ENCODE results near the gene IL6R. TPM values are rescaled to one million over a fixed set of nuclear protein-coding genes. Genes with fewer than 3 reads are reported as not detected.
A peak's percentile ranks its signal among the peaks of the same experiment; 100 is the strongest.

IL6R gene
- total RNA-seq, 2 donors from 2014 or later = 31.7 to 38.2 TPM

- H3K9me3 ChIP-seq = no peaks in the 10 kb centered on the region
- H3K27ac ChIP-seq = no peak overlapping the region
- H3K4me1 ChIP-seq = no peaks in the 10 kb centered on the region
- no peak overlapping the region for H3K4me3 ChIP-seq
- intact Hi-C loops (cut with DNase I) = loop anchor here (10.0 kb wide), 1 partner anchor 134 kb away; no protein-coding TSS in a partner anchor
- H3K27me3 ChIP-seq = no peaks in the 10 kb centered on the region
- no peaks in the 10 kb centered on the region for H3K36me3 ChIP-seq
- DNase-seq = no peak
- H3K9ac ChIP-seq (ENCODE audit: low read depth in 2 of 2, low read length in 2 of 2) = no peak overlapping the region
- TF ChIP-seq CTCF (IDR thresholded peaks at IDR 0.05) = no peak
Observed at GRCh38 chr1:154468535-154469250, 63.5 kb downstream of the IL6R start.

- TF ChIP-seq CTCF (IDR thresholded peaks at IDR 0.05) = no peak
- H3K4me3 ChIP-seq = no peak overlapping the region
- no peak for DNase-seq
- no peak overlapping the region for H3K27ac ChIP-seq
- no peaks in the 10 kb centered on the region for H3K27me3 ChIP-seq
- no peaks in the 10 kb centered on the region for H3K4me1 ChIP-seq
- H3K9ac ChIP-seq (ENCODE audit: low read depth in 2 of 2, low read length in 2 of 2) = no peak overlapping the region
- intact Hi-C loops (cut with DNase I) = loop anchor here (10.0 kb wide), 1 partner anchor 135 kb away; no protein-coding TSS in a partner anchor
- H3K36me3 ChIP-seq = no peaks in the 10 kb centered on the region
- no peaks in the 10 kb centered on the region for H3K9me3 ChIP-seq
Observed at GRCh38 chr1:154469844-154470560, 64.9 kb downstream of the IL6R start.

GRCh38 chr1:154471304-154471703 is 66.2 kb downstream of the IL6R start:
- Histone ChIP-seq H3K9me3 (no peaks in the 10 kb centered on the region), H3K27me3 (no peaks in the 10 kb centered on the region), H3K4me3 (no peak overlapping the region), H3K27ac (peak overlapping the region; percentile 20), H3K4me1 (no peaks in the 10 kb centered on the region), H3K9ac (ENCODE audit: low read depth in 2 of 2, low read length in 2 of 2) (no peak overlapping the region), H3K36me3 (no peaks in the 10 kb centered on the region)
- no peak for TF ChIP-seq CTCF (IDR thresholded peaks at IDR 0.05)
- intact Hi-C loops (cut with DNase I) = no loop called here
- DNase-seq = peak; percentile 65

GRCh38 chr1:154474802-154475201 is 69.7 kb downstream of the IL6R start:
- H3K4me1 ChIP-seq = no peaks in the 10 kb centered on the region
- H3K36me3 ChIP-seq = no peaks in the 10 kb centered on the region
- DNase-seq = peak; percentile 92
- H3K9ac ChIP-seq (ENCODE audit: low read depth in 2 of 2, low read length in 2 of 2) = peak overlapping the region in 1 of 2 donors; percentile 46
- intact Hi-C loops (cut with DNase I) = loop anchor here (5.0 kb wide), 1 partner anchor 68 kb away; the partner anchor contains the start of gene IL6R
- H3K4me3 ChIP-seq = no peak overlapping the region
- H3K9me3 ChIP-seq = no peaks in the 10 kb centered on the region
- peak overlapping the region; percentile 66 for H3K27ac ChIP-seq
- TF ChIP-seq CTCF (IDR thresholded peaks at IDR 0.05) = no peak
- no peaks in the 10 kb centered on the region for H3K27me3 ChIP-seq

GRCh38 chr1:154476791-154477190 is 71.6 kb downstream of the IL6R start:
- Histone ChIP-seq H3K9ac (ENCODE audit: low read depth in 2 of 2, low read length in 2 of 2) (peak overlapping the region in 1 of 2 donors; percentile 7), H3K27me3 (no peaks in the 10 kb centered on the region), H3K9me3 (no peaks in the 10 kb centered on the region), H3K4me1 (no peaks in the 10 kb centered on the region), H3K27ac (peak overlapping the region; percentile 81), H3K4me3 (no peak overlapping the region), H3K36me3 (no peaks in the 10 kb centered on the region)
- intact Hi-C loops (cut with DNase I) = loop anchor here (5.0 kb wide), 1 partner anchor 69 kb away; the partner anchor contains the start of gene IL6R
- no peak for TF ChIP-seq CTCF (IDR thresholded peaks at IDR 0.05)
- no peak for DNase-seq
